ENCODE measurements around the gene SLAMF7.

GRCh38 chr1:160733898-160734297 lies 5.1 kb upstream of the SLAMF7 start:
- TF ChIP-seq YY1 (IDR thresholded peaks at IDR 0.05; ENCODE audit: insufficient read depth, insufficient read length) = no peak
- no peak for TF ChIP-seq SUZ12 (IDR thresholded peaks at IDR 0.05; ENCODE audit: extremely low read depth, insufficient read depth, insufficient read length)

Data from NT2/D1 (cell line).